Liver (tissue), 9 donors: ENCODE measurements around the gene SMARCC2. TPM values are rescaled to one million over a fixed set of nuclear protein-coding genes. Genes with fewer than 3 reads are reported as not detected.

ENCODE experiments used
- DNase-seq: peaks from one replicate; pipeline ENCODE4 v3.0.0-alpha.2; 2017; ENCODE audit warnings: low spot score
- H3K27ac ChIP-seq, 2 donors: one replicate each; pipeline ENCODE4 v1.7.0; 2013; ENCODE audit warnings: inconsistent platforms in 2 of 2, low read length in 2 of 2, control low read depth in 1 of 2, low read depth in 1 of 2, mild to moderate bottlenecking in 1 of 2
- H3K27me3 ChIP-seq, 4 donors: one replicate each; pipeline versions ENCODE4 v1.6.1 to v1.7.0; 2013; ENCODE audit warnings: low read length in 3 of 4, inconsistent platforms in 1 of 4, mild to moderate bottlenecking in 1 of 4, moderate library complexity in 1 of 4; ENCODE audit not compliant: control insufficient read depth in 4 of 4, insufficient read depth in 4 of 4
- H3K36me3 ChIP-seq, 4 donors: one replicate each; pipeline versions ENCODE4 v1.6.1 to v1.7.0; 2013; ENCODE audit warnings: low read length in 3 of 4, mild to moderate bottlenecking in 3 of 4, low read depth in 1 of 4, moderate library complexity in 1 of 4; ENCODE audit not compliant: control insufficient read depth in 4 of 4, insufficient read depth in 3 of 4
- H3K4me1 ChIP-seq, 4 donors: one replicate each; pipeline versions ENCODE4 v1.6.1 to v1.7.0; 2013; ENCODE audit warnings: low read length in 3 of 4, mild to moderate bottlenecking in 3 of 4, moderate library complexity in 1 of 4; ENCODE audit not compliant: control insufficient read depth in 4 of 4, insufficient read depth in 4 of 4
- H3K4me3 ChIP-seq, 3 donors: one replicate each; pipeline versions ENCODE4 v1.6.1 to v1.7.0; 2013; ENCODE audit warnings: low read length in 3 of 3, control low read depth in 1 of 3, low read depth in 1 of 3, mild to moderate bottlenecking in 1 of 3
- H3K9ac ChIP-seq, 2 donors: one replicate each; pipeline ENCODE4 v1.7.0; 2013; ENCODE audit warnings: low read length in 2 of 2, mild to moderate bottlenecking in 2 of 2, moderate library complexity in 2 of 2, control low read depth in 1 of 2, low read depth in 1 of 2
- H3K9me3 ChIP-seq, 4 donors: one replicate each; pipeline versions ENCODE4 v1.6.1 to v1.7.0; 2013; ENCODE audit warnings: low read length in 3 of 4; ENCODE audit not compliant: control insufficient read depth in 4 of 4
- EGR1 ChIP-seq, 2 donors: IDR thresholded peaks; 2 replicates each; pipeline ENCODE4 v1.6.1; 2016 to 2018; ENCODE audit warnings: antibody characterized with exemption in 2 of 2, low read depth in 2 of 2
- FOXA1 ChIP-seq: IDR thresholded peaks from 2 replicates; pipeline ENCODE4 v1.6.1; 2016; ENCODE audit warnings: antibody characterized with exemption
- FOXA2 ChIP-seq: IDR thresholded peaks from 2 replicates; pipeline ENCODE4 v1.6.1; 2016; ENCODE audit warnings: antibody characterized with exemption
- GABPA ChIP-seq, 2 donors: IDR thresholded peaks in 1 of 2; conservative IDR thresholded peaks in 1 of 2; 2 replicates each; pipeline ENCODE4 v1.6.1; 2016; ENCODE audit warnings: antibody characterized with exemption in 2 of 2, mild to moderate bottlenecking in 1 of 2, moderate library complexity in 1 of 2
- HNF4A ChIP-seq, 2 donors: conservative IDR thresholded peaks; 2 replicates each; pipeline ENCODE4 v1.6.1; 2016; ENCODE audit warnings: antibody characterized with exemption in 2 of 2, mild to moderate bottlenecking in 2 of 2
- HNF4G ChIP-seq: IDR thresholded peaks from 2 replicates; pipeline ENCODE4 v1.6.1; 2016; ENCODE audit warnings: antibody characterized with exemption
- JUND ChIP-seq, 2 donors: IDR thresholded peaks; 2 replicates each; pipeline ENCODE4 v1.6.1; 2016; ENCODE audit warnings: antibody characterized with exemption in 2 of 2
- NR2F2 ChIP-seq: IDR thresholded peaks from 2 replicates; pipeline ENCODE4 v1.6.1; 2016; ENCODE audit warnings: antibody characterized with exemption
- RAD21 ChIP-seq, 2 donors: IDR thresholded peaks; 2 replicates each; pipeline ENCODE4 v1.6.1; 2016; ENCODE audit warnings: antibody characterized with exemption in 2 of 2, mild to moderate bottlenecking in 2 of 2
- RXRA ChIP-seq, 2 donors: IDR thresholded peaks; 2 replicates each; pipeline ENCODE4 v1.6.1; 2017 to 2018; ENCODE audit warnings: antibody characterized with exemption in 2 of 2, mild to moderate bottlenecking in 1 of 2
- SP1 ChIP-seq: IDR thresholded peaks from 2 replicates; pipeline ENCODE4 v1.6.1; 2018; ENCODE audit warnings: antibody characterized with exemption, mild to moderate bottlenecking
- TAF1 ChIP-seq: conservative IDR thresholded peaks from 2 replicates; pipeline ENCODE4 v1.6.1; 2016; ENCODE audit warnings: antibody characterized with exemption, mild to moderate bottlenecking
- YY1 ChIP-seq: IDR thresholded peaks from 2 replicates; pipeline ENCODE4 v1.6.1; 2016; ENCODE audit warnings: antibody characterized with exemption, mild to moderate bottlenecking
- WGBS: extraction: QIAGEN DNeasy Blood & Tissue Kit; methylation state at CpG from one replicate; pipeline ENCODE4 v1.1.7; 2013; 5-methylcytosine and 5-hydroxymethylcytosine counted together
- polyA plus RNA-seq, 2 donors: library from polyadenylated mRNA; stranded (reverse) in 1 of 2; unstranded in 1 of 2; fragments of 200-250 nt in 1 of 2; fragments of >200 nt in 1 of 2; fragmentation: Nextera tagmentation in 1 of 2; extraction: Ambion mirVana in 1 of 2; gene quantifications; one replicate each; pipeline versions ENCODE4 v1.2.1 to v1.2.3, GENCODE V29; 2013 to 2015
- total RNA-seq, 2 donors: library from RNA; depleted of rRNA; stranded (reverse); fragments of >200 nt; gene quantifications; one replicate each; pipeline ENCODE4 v1.2.3, GENCODE V29; 2014
- TF ChIP-seq, protein P1 (sequence below): IDR thresholded peaks from 2 replicates; pipeline ENCODE4 v1.6.1; 2016; ENCODE audit warnings: antibody characterized with exemption
- TF ChIP-seq, protein P2 (sequence below): IDR thresholded peaks from 2 replicates; pipeline ENCODE4 v1.6.1; 2016; ENCODE audit warnings: antibody characterized with exemption
- TF ChIP-seq, protein P3 (sequence below): IDR thresholded peaks from 2 replicates; pipeline ENCODE4 v1.6.1; 2016; ENCODE audit warnings: antibody characterized with exemption
- TF ChIP-seq, protein P4 (sequence below): IDR thresholded peaks from 2 replicates; pipeline ENCODE4 v1.6.1; 2016; ENCODE audit warnings: antibody characterized with exemption, mild to moderate bottlenecking
- TF ChIP-seq, protein P5 (sequence below): fragments of 150-350 bp; IDR thresholded peaks from 2 replicates; pipeline ENCODE4 v1.5.1; 2017; ENCODE audit warnings: improper control_type of control experiment, low read depth, low read length; ENCODE audit not compliant: missing input control
- donor health status: healthy.
- donor health status: healthy.
- donor health status: healthy.
- donor health status: healthy.
- donor health status: healthy.

SMARCC2 gene
- total and polyA plus RNA-seq, 4 donors, result 12.8 to 24.8 (median 22.5) TPM

DNA sequence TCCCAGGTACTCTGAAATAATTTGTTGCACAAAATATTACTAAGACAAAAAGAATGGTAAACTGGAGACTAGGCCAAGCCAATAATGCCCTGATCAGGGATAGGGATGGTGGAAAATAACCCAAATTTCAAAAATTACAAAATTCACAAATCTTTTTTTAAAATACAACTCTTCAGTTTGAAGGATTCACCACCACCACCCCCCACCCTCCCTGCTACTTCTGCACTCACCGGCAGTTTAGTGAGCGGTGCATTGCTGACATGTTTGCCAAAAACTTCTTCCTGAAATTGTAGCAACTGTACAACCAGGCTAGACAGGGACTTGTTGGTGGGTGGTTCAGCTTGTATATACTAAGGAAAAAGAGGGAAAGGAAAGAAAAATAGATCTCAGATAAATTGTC lies 2.3 kb downstream of the SMARCC2 start:
- H3K27ac ChIP-seq, result no peak overlapping the region
- TF ChIP-seq, protein P1, sequence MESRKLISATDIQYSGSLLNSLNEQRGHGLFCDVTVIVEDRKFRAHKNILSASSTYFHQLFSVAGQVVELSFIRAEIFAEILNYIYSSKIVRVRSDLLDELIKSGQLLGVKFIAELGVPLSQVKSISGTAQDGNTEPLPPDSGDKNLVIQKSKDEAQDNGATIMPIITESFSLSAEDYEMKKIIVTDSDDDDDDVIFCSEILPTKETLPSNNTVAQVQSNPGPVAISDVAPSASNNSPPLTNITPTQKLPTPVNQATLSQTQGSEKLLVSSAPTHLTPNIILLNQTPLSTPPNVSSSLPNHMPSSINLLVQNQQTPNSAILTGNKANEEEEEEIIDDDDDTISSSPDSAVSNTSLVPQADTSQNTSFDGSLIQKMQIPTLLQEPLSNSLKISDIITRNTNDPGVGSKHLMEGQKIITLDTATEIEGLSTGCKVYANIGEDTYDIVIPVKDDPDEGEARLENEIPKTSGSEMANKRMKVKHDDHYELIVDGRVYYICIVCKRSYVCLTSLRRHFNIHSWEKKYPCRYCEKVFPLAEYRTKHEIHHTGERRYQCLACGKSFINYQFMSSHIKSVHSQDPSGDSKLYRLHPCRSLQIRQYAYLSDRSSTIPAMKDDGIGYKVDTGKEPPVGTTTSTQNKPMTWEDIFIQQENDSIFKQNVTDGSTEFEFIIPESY, result no peak
- TF ChIP-seq GABPA (IDR thresholded peaks at IDR 0.05 in 1 of 2, conservative IDR thresholded peaks at IDR 0.05 in 1 of 2) (no peak), HNF4G (no peak), FOXA1 (no peak), EGR1 (IDR thresholded peaks at IDR 0.05; ENCODE audit: low read depth in 2 of 2) (no peak), FOXA2 (no peak), RXRA (IDR thresholded peaks at IDR 0.05) (no peak), SP1 (no peak), HNF4A (conservative IDR thresholded peaks at IDR 0.05) (no peak), RAD21 (IDR thresholded peaks at IDR 0.05) (no peak), JUND (IDR thresholded peaks at IDR 0.05) (no peak), NR2F2 (no peak), YY1 (no peak), TAF1 (no peak)
- TF ChIP-seq, protein P2, sequence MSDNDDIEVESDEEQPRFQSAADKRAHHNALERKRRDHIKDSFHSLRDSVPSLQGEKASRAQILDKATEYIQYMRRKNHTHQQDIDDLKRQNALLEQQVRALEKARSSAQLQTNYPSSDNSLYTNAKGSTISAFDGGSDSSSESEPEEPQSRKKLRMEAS, result no peak
- TF ChIP-seq, protein P3, sequence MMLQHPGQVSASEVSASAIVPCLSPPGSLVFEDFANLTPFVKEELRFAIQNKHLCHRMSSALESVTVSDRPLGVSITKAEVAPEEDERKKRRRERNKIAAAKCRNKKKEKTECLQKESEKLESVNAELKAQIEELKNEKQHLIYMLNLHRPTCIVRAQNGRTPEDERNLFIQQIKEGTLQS, result no peak
- TF ChIP-seq, protein P4, sequence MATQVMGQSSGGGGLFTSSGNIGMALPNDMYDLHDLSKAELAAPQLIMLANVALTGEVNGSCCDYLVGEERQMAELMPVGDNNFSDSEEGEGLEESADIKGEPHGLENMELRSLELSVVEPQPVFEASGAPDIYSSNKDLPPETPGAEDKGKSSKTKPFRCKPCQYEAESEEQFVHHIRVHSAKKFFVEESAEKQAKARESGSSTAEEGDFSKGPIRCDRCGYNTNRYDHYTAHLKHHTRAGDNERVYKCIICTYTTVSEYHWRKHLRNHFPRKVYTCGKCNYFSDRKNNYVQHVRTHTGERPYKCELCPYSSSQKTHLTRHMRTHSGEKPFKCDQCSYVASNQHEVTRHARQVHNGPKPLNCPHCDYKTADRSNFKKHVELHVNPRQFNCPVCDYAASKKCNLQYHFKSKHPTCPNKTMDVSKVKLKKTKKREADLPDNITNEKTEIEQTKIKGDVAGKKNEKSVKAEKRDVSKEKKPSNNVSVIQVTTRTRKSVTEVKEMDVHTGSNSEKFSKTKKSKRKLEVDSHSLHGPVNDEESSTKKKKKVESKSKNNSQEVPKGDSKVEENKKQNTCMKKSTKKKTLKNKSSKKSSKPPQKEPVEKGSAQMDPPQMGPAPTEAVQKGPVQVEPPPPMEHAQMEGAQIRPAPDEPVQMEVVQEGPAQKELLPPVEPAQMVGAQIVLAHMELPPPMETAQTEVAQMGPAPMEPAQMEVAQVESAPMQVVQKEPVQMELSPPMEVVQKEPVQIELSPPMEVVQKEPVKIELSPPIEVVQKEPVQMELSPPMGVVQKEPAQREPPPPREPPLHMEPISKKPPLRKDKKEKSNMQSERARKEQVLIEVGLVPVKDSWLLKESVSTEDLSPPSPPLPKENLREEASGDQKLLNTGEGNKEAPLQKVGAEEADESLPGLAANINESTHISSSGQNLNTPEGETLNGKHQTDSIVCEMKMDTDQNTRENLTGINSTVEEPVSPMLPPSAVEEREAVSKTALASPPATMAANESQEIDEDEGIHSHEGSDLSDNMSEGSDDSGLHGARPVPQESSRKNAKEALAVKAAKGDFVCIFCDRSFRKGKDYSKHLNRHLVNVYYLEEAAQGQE, result no peak
- TF ChIP-seq, protein P5, sequence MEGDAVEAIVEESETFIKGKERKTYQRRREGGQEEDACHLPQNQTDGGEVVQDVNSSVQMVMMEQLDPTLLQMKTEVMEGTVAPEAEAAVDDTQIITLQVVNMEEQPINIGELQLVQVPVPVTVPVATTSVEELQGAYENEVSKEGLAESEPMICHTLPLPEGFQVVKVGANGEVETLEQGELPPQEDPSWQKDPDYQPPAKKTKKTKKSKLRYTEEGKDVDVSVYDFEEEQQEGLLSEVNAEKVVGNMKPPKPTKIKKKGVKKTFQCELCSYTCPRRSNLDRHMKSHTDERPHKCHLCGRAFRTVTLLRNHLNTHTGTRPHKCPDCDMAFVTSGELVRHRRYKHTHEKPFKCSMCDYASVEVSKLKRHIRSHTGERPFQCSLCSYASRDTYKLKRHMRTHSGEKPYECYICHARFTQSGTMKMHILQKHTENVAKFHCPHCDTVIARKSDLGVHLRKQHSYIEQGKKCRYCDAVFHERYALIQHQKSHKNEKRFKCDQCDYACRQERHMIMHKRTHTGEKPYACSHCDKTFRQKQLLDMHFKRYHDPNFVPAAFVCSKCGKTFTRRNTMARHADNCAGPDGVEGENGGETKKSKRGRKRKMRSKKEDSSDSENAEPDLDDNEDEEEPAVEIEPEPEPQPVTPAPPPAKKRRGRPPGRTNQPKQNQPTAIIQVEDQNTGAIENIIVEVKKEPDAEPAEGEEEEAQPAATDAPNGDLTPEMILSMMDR, result no peak
- no peak overlapping the region for H3K4me3 ChIP-seq
- DNase-seq, result no peak
- peaks cover 8 to 29% (median 25%) of the 10 kb centered on the region in 4 donors for H3K36me3 ChIP-seq
- H3K4me1 ChIP-seq, result peaks cover 0 to 24% (median 18%) of the 10 kb centered on the region in 4 donors
- 62% methylated on average over 2 of the region's 2 CpGs for WGBS
- no peaks in the 10 kb centered on the region for H3K27me3 ChIP-seq
- no peak overlapping the region for H3K9ac ChIP-seq
- no peaks in the 10 kb centered on the region for H3K9me3 ChIP-seq
